Sigmoid colon (tissue), 7 donors: ENCODE measurements around the gene AKAP10. TPM values are rescaled to one million over a fixed set of nuclear protein-coding genes. Genes with fewer than 3 reads are reported as not detected.
"Not testable (repeated sequence)": the region's sequence is repeated elsewhere in the genome, so short reads cannot be mapped to it uniquely, and the experiment has no call there.

ENCODE experiments used
- DNase-seq: peaks from one replicate; pipeline ENCODE4 v3.0.0-alpha.2; 2019
- H3K27ac ChIP-seq, 4 donors: fragments of 200-600 bp; sonication (generic); one replicate each; pipeline ENCODE4 v1.5.1; 2016 to 2019; ENCODE audit warnings: mild to moderate bottlenecking in 1 of 4
- H3K27me3 ChIP-seq, 3 donors: fragments of 200-600 bp; sonication (generic); one replicate each; pipeline ENCODE4 v1.5.1; 2019; ENCODE audit warnings: mild to moderate bottlenecking in 1 of 3
- H3K36me3 ChIP-seq, 4 donors: fragments of 200-600 bp; sonication (generic); one replicate each; pipeline ENCODE4 v1.5.1; 2016 to 2019
- H3K4me1 ChIP-seq, 4 donors: fragments of 200-600 bp; sonication (generic); one replicate each; pipeline ENCODE4 v1.5.1; 2017 to 2019
- H3K4me3 ChIP-seq, 4 donors: fragments of 200-600 bp; sonication (generic); one replicate each; pipeline ENCODE4 v1.5.1; 2017 to 2019; ENCODE audit warnings: mild to moderate bottlenecking in 2 of 4, moderate library complexity in 1 of 4
- H3K9me3 ChIP-seq, 4 donors: fragments of 200-600 bp in 3 of 4; sonication (generic) in 3 of 4; one replicate each; pipeline versions ENCODE4 v1.5.1 to v1.6.1; 2013 to 2019
- CTCF ChIP-seq, 4 experiments: fragments of 450-650 bp in 3 of 4; fragments of 200-600 bp in 1 of 4; IDR thresholded peaks; one replicate each; pipeline ENCODE4 v1.5.1; 2016 to 2019; ENCODE audit warnings: antibody characterized with exemption in 4 of 4, mild to moderate bottlenecking in 3 of 4, moderate library complexity in 2 of 4
- EP300 ChIP-seq, 4 donors: sonication (generic); formaldehyde crosslinking; IDR thresholded peaks; one replicate each; pipeline ENCODE4 v1.6.1; 2017; ENCODE audit warnings: antibody characterized with exemption in 4 of 4
- POLR2A ChIP-seq, 2 donors: fragments of 450-650 bp; IDR thresholded peaks; one replicate each; pipeline ENCODE4 v1.6.1; 2016; ENCODE audit warnings: antibody characterized with exemption in 2 of 2, mild to moderate bottlenecking in 2 of 2, moderate library complexity in 2 of 2
- POLR2AphosphoS5 ChIP-seq, 4 donors: sonication (generic); formaldehyde crosslinking; IDR thresholded peaks; one replicate each; pipeline ENCODE4 v1.6.1; 2017; ENCODE audit warnings: antibody characterized with exemption in 4 of 4
- WGBS, 2 donors: extraction: QIAGEN DNeasy Blood & Tissue Kit; methylation state at CpG; one replicate each; pipeline ENCODE4 v1.1.7; 2013; 5-methylcytosine and 5-hydroxymethylcytosine counted together
- intact Hi-C: fragments of 100-400 bp; cut with DNase I; formaldehyde crosslinking; loops from one replicate; pipeline ENCODE4 v1.15.1; 2023
- polyA plus RNA-seq, 3 donors: library from polyadenylated mRNA; stranded (reverse); fragments of 200-250 nt; gene quantifications; one replicate each; pipeline ENCODE4 v1.2.3, GENCODE V29; 2013
- small RNA-seq, 3 donors: library from RNA; depleted of rRNA; stranded (forward); fragments of <200 nt; gene quantifications; one replicate each; pipeline ENCODE3, GENCODE V24; 2016
- total RNA-seq, 4 donors: library from RNA; depleted of rRNA; stranded (reverse); fragments of >200 nt; gene quantifications; one replicate each; pipeline ENCODE4 v1.1.0, GENCODE V29; 2016
- donor health status: healthy with polysubstance abuse.
- donor health status: Bipolar disorder and iron deficiency.
- donor health status: healthy.

The AKAP10 gene
- total and polyA plus RNA-seq, 7 donors = 9.5 to 37.5 (median 24.0) TPM

GRCh38 chr17:19865021-19865420, 112.6 kb downstream of the AKAP10 start:
- 83 to 91% methylated on average over 3 of the region's 3 CpGs for WGBS, 2 donors

GRCh38 chr17:19860647-19861177, 116.9 kb downstream of the AKAP10 start:
- 94 to 95% methylated on average over 9 of the region's 9 CpGs for WGBS, 2 donors
- not testable (repeated sequence) for H3K27ac ChIP-seq, H3K27me3 ChIP-seq, H3K4me3 ChIP-seq, DNase-seq, H3K9me3 ChIP-seq, H3K4me1 ChIP-seq
- peaks cover 0 to 53% (median 2%) of the 10 kb centered on the region in 4 donors for H3K36me3 ChIP-seq
- intact Hi-C loops = loop anchor here (10.0 kb wide), 1 partner anchor 254 kb away; no protein-coding TSS in a partner anchor

More at GRCh38 chr17:19865021-19865420, 112.6 kb downstream of the AKAP10 start:
- no peak for DNase-seq
- TF ChIP-seq POLR2AphosphoS5 (IDR thresholded peaks at IDR 0.05) (no peak), CTCF (IDR thresholded peaks at IDR 0.05) (no peak), POLR2A (IDR thresholded peaks at IDR 0.05) (no peak), EP300 (IDR thresholded peaks at IDR 0.05) (no peak)
- H3K9me3 ChIP-seq = no peaks in the 10 kb centered on the region
- H3K4me1 ChIP-seq = peaks cover 0 to 23% (median 11%) of the 10 kb centered on the region in 4 donors
- no peaks in the 10 kb centered on the region for H3K27me3 ChIP-seq
- no peak overlapping the region for H3K4me3 ChIP-seq
- peaks cover 0 to 34% (median 2%) of the 10 kb centered on the region in 4 donors for H3K36me3 ChIP-seq
- intact Hi-C loops = loop anchor here (10.0 kb wide), 1 partner anchor 250 kb away; no protein-coding TSS in a partner anchor
- no peak overlapping the region for H3K27ac ChIP-seq

- intact Hi-C loops = no loop called here
- H3K4me3 ChIP-seq = no peak overlapping the region
- peaks cover 0 to 44% (median under 1%) of the 10 kb centered on the region in 4 donors for H3K36me3 ChIP-seq
- no peaks in the 10 kb centered on the region for H3K27me3 ChIP-seq
- DNase-seq = no peak
- H3K9me3 ChIP-seq = no peaks in the 10 kb centered on the region
- 67 to 77% methylated on average over 2 of the region's 2 CpGs for WGBS, 2 donors
- no peak overlapping the region for H3K27ac ChIP-seq
- H3K4me1 ChIP-seq = no peaks in the 10 kb centered on the region
- TF ChIP-seq POLR2AphosphoS5 (IDR thresholded peaks at IDR 0.05) = no peak
These were observed 120.0 kb downstream of the AKAP10 start for GRCh38 chr17:19857640-19858039.

Small RNA genes lying within 50 kb of the gene (small RNA-seq; reads per million reads assigned to genes)
- gene AC015726.2 = 0 reads per million in 3 donors

Other genes with a start within 250 kb of the AKAP10 start
- 1 to 10 TPM in 1 of 4 donors, under 1 TPM in 3; 0.16 to 1.1 (median 0.56) TPM for gene ALDH3A1, start 229.5 kb downstream of the AKAP10 start, total RNA-seq
- 1 to 10 TPM; 1.7 to 6.0 (median 3.0) TPM for gene ALDH3A1, start 229.5 kb downstream of the AKAP10 start, polyA plus RNA-seq
- gene ULK2, start 109.9 kb downstream of the AKAP10 start, total RNA-seq = 10 to 100 TPM; 27.0 to 31.3 (median 28.2) TPM
- 1 to 10 TPM; 2.5 to 5.4 (median 4.6) TPM for gene ULK2, start 109.9 kb downstream of the AKAP10 start, polyA plus RNA-seq
- gene SPECC1, start 31.5 kb upstream of the AKAP10 start, total RNA-seq = 10 to 100 TPM; 10.9 to 43.5 (median 17.4) TPM
- gene SPECC1, start 31.5 kb upstream of the AKAP10 start, polyA plus RNA-seq = 10 to 100 TPM; 45.9 to 98.3 (median 69.1) TPM